Transverse colon (tissue), 4 donors: ENCODE data around the gene ADAM12.

Experiments
- EP300 ChIP-seq: sonication (generic); formaldehyde crosslinking; IDR thresholded peaks from one replicate; pipeline ENCODE4 v1.6.1; 2017; ENCODE audit warnings: antibody characterized with exemption, low read depth
- POLR2A ChIP-seq: fragments of 450-650 bp; IDR thresholded peaks from one replicate; pipeline ENCODE4 v1.6.1; 2016; ENCODE audit warnings: antibody characterized with exemption, mild to moderate bottlenecking, moderate library complexity
- POLR2AphosphoS5 ChIP-seq, 3 donors: sonication (generic); formaldehyde crosslinking; IDR thresholded peaks; one replicate each; pipeline ENCODE4 v1.6.1; 2016; ENCODE audit warnings: antibody characterized with exemption in 3 of 3
- TF ChIP-seq, protein P1 (sequence below), 5 experiments: fragments of 200-600 bp in 3 of 5; fragments of 450-650 bp in 2 of 5; sonication (generic) in 3 of 5; IDR thresholded peaks; 1 replicate in 2 of 5; 2 replicates in 3 of 5; pipeline ENCODE4 v1.5.1; 2016 to 2017; ENCODE audit warnings: antibody characterized with exemption in 5 of 5, inconsistent platforms in 3 of 5, mild to moderate bottlenecking in 2 of 5, moderate library complexity in 1 of 5

DNA sequence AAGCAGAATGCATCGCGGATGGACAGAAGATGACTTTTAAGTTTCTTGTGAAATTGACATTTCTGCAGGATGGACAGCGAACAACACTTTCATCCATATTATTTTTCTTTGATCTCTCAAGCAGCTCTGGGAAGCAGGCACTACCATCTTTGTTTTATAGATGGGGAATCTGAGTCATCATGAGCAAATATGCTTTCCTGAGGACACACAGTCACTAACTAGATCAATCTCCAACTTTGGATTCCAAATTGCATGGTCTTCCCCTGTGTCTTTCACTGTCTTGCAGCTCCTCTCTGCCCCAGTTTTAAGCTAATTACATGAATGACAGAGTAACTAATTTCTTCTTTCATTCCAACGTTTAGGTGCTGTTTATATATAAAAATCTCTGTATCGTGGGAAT is 201.5 kb downstream of the ADAM12 start:
- TF ChIP-seq, protein P1, sequence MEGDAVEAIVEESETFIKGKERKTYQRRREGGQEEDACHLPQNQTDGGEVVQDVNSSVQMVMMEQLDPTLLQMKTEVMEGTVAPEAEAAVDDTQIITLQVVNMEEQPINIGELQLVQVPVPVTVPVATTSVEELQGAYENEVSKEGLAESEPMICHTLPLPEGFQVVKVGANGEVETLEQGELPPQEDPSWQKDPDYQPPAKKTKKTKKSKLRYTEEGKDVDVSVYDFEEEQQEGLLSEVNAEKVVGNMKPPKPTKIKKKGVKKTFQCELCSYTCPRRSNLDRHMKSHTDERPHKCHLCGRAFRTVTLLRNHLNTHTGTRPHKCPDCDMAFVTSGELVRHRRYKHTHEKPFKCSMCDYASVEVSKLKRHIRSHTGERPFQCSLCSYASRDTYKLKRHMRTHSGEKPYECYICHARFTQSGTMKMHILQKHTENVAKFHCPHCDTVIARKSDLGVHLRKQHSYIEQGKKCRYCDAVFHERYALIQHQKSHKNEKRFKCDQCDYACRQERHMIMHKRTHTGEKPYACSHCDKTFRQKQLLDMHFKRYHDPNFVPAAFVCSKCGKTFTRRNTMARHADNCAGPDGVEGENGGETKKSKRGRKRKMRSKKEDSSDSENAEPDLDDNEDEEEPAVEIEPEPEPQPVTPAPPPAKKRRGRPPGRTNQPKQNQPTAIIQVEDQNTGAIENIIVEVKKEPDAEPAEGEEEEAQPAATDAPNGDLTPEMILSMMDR (IDR thresholded peaks at IDR 0.05) = no peak
- TF ChIP-seq POLR2A (no peak), POLR2AphosphoS5 (IDR thresholded peaks at IDR 0.05) (no peak), EP300 (no peak)
